ENCODE measurements around the gene PNO1.
"Not testable (repeated sequence)": the region's sequence is repeated elsewhere in the genome, so short reads cannot be mapped to it uniquely, and the experiment has no call there.

Gene PNO1

DNA sequence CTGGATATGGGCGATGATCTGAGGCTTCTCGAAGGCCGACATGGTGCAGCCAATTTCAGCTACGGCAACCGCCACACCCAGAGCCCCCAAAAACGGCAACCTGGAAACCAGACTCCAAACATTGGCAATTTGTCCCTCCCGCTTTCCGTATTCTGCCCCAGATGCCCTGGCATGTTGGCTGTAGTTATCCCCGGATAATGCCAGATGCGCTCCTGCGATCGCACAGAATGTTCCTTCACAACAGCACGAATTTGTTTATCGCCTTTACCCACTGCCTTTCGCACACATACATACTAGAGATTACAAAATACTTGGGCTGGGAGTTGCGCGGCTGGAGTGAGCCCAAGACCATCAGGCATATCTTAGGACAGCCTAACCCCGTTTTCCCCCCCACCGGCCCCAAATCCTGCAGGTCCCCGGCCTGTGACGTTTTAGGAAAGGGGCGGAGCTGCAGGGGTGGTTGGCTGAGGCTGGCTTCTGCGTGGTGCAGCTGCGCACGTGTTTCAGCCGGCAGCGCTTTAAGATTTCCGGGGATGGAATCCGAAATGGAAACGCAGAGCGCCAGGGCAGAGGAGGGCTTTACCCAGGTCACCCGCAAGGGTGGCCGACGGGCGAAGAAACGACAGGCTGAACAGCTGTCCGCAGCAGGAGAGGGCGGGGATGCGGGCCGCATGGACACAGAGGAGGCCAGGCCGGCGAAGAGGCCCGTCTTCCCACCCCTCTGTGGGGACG is at the start of gene PNO1:
Gene PNO1 (plus strand): TSS at position 487 of the 732 bp plus-strand sequence. CDS start 47 bp downstream, at position 534.
- peak; percentile 94 for DNase-seq

- DNase-seq = no peak
These were observed 49.6 kb upstream of the PNO1 start for GRCh38 chr2:68108120-68108519.

DNA sequence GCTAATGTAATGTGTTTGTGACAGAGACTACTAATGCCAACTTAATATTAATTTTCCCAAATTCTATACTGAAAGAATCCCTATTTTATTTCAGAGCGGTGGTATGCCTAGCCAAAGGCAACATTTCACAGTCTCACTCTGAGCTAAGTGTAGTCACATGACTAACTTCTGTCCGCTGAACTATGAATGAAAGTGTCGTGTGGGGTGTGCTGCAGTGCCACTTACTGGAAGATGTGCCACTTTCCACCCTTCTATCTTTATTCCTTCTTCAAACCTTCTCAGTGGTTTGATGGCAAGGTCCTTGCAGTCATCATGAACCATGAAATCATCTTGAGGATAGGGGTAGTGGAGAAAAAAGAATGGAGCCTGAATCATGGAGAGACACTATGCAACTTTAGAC is 47.6 kb upstream of the PNO1 start:
- DNase-seq = no peak

GRCh38 chr2:68115965-68116364 is 41.7 kb upstream of the PNO1 start:
- DNase-seq = no peak

- not testable (repeated sequence) for DNase-seq
These were observed 39.8 kb upstream of the PNO1 start for GRCh38 chr2:68117922-68118321.

DNA sequence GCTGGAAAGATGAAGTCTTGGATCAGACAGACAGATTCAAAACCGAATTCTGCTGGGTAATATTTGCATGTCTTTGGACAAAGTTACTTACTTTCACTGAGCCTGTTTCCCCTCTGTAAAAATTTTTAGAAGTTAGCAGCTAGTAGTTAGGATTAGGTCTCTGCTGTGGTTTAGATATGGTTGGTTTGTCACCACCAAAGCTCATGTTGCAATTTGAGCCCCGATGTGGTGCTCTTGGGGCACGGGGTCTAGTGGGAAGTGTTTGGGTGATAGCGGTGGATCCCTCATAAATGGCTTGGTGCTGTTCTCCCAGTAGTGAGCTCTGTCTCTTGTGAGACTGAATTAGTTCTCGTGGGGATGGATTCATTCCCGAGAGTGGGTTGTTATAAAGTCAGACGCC is 38.9 kb upstream of the PNO1 start:
- no peak for DNase-seq

DNA sequence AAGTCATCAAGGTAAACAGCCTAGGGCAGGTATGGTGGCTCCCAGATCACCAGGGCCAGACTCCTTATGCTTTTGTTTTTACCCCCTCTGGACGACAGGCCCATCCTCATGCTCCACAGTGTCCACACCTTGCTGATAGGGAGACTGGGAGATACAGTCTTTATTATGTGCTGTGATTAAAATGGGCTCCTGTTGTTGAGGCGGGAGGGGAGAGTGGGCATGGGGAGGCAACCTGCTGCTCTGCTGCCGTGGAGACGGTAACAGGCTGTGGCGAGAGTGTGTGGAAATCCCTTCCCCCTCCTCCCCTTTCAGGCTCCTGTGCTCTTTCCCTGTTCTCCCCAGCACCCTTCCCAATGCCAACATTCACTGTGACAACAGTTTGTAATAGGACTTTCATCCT is 38.2 kb upstream of the PNO1 start:
- DNase-seq = no peak

DNA sequence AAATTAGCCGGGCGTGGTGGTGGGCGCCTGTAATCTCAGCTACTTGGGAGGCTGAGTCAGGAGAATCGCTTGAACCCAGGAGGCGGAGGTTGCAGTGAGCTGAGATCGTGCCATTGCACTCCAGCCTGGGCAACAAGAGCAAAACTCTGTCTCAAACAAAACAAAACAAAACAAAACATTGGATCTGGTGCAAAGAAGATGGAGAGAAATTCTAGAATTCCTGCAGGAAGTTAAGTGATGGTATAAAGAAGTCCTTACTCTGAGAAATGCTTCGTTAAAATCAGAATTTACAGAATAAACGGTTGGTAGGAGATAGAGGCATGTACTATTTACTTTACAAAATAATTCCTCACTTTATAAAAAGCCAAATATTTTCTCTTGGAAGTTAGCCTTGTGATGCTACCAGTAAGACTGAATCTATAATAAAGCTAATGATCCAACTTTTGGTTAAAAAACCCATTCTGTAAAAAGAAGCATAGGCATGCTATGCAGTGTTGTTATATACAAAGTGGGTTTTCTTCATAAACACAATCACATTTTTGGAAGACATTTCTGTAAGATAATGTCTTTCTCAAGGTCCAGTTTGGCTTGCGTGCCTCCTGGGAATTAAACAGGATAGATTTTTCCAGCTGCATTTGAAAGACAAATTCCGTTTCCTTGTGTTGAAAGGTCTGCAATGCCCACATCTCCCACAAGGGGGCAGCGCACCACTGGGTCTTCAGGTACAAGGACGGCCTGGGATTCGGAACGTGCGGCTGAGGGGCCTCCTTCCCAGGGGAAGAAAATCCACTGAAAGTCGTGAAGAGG is 35.6 kb upstream of the PNO1 start:
- peak; percentile 79 for DNase-seq

- no peak for DNase-seq
These were observed 35.1 kb upstream of the PNO1 start for GRCh38 chr2:68122680-68122964.

DNA sequence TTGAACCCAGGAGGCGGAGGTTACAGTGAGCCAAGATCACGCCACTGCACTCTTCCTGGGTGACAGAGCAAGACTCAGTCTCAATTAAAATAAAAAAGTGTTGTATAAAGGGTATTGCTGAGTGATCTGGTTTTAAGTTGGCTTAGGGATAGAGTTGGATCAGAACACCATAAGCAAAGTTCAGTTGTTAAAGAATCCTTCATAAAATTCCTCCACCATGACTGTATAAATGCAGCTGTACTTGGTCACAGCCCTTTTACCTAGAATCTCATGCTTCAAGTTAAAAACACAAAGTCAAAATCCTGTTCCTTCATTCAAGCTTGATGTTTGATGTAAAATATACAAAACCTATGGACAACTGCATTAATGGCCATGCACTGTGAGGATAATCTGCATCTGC is 33.4 kb upstream of the PNO1 start:
- DNase-seq = no peak

GRCh38 chr2:68125821-68126220 is 31.9 kb upstream of the PNO1 start:
- no peak for DNase-seq

- no peak for DNase-seq
These were observed 31.1 kb upstream of the PNO1 start for GRCh38 chr2:68126561-68126960.

GRCh38 chr2:68127358-68128242 is 30.1 kb upstream of the PNO1 start:
- no peak for DNase-seq

- no peak for DNase-seq
These were observed 23.6 kb upstream of the PNO1 start for GRCh38 chr2:68134120-68134519.

DNA sequence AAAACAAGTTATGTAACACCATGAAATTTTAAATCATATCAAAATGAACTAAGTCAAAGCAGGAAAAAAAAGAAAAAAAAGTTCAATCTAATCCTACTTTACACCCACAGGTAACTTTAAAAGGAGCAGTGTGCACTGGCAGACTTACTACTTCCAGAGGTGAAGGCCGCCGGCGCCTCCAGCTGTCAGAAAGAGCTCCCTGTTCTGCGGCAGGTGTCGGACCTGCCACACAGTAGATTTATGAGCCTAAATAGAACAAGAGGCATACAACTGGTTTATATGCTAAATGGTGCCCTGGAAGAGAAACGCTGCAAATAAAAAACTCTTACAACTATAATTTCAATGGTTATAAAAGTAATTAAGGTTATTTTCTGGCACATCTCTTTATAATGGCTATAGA is 23.1 kb upstream of the PNO1 start:
- no peak for DNase-seq

DNA sequence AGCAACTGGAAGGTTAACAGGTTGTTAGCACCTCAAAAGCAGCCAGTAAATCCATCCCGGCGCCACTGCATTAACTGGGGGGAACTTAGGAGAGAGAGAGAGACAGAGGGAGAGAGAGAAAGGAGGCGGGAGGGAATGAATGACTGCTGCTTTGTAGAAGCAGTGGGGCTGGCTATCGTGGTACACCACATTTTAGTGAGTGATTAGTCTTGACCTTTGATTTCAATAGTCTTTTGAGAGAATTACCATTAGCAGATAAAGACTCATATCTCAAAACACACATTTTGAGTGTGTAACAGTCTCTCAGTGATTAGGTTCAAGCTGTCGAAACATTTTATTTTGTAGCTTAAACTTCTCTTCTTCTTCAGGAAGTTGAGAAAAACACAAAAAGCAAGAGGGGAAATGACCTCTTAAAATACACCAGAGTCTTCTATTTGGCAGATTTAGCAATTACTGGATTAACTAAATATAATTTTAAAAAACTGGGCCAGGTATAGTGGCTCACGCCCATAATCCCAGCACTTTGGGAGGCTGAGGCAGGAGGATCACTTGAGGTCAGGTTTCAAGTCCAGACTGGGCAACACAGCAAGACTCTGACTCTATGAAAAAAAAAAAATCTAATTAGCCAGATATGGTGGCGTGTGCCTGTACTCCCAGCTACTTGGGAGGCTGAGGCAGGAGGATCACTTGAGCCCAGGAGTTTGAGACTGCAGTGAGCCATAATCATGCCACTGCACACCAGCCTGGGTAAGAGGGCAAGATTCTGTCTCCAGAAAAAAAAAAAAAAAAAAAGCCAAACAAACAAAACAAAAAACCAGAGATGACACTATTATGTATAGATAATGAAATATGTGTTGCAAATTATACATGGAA is 22.0 kb upstream of the PNO1 start:
- no peak for DNase-seq

DNA sequence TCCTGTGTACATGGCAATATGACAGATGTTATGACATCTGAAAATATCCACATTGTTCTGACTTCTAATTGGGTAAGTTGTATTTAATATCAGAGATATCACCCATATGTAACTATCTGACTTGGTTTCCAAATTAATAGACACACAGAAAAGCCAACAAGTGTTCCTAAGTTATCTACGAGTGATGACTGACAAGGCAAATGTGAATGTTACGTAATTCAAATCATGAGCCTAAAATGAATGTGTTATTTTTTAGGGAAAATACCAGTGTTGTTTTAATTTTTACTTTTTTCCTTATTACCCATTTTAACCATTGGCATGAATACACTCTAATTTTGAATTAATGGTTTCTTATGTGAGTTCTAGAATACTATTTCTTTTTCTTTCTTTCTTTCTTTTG is 15.8 kb upstream of the PNO1 start:
- no peak for DNase-seq

GRCh38 chr2:68151037-68151436 is 6.7 kb upstream of the PNO1 start:
- DNase-seq = no peak

- no peak for DNase-seq
These were observed 4.9 kb upstream of the PNO1 start for GRCh38 chr2:68152681-68153347.

- no peak for DNase-seq
These were observed 2.1 kb upstream of the PNO1 start for GRCh38 chr2:68155618-68156017.

GRCh38 chr2:68156419-68156818 is 1.3 kb upstream of the PNO1 start:
- no peak for DNase-seq

- no peak for DNase-seq
These were observed 686 bp upstream of the PNO1 start for GRCh38 chr2:68157002-68157401.
